ENCODE data around the gene ADGRA1. TPM values are rescaled to one million over a fixed set of nuclear protein-coding genes. Genes with fewer than 3 reads are reported as not detected.

The ADGRA1 gene
- total RNA-seq, 1 donor from 2014 or later, result not detected

GRCh38 chr10:133056001-133056400, 31.7 kb upstream of the ADGRA1 start:
- no peak for ATAC-seq

- ATAC-seq, result no peak
Observed at GRCh38 chr10:133056651-133057178, 31.0 kb upstream of the ADGRA1 start.

GRCh38 chr10:133058331-133059092, 29.2 kb upstream of the ADGRA1 start:
- no peak for ATAC-seq

GRCh38 chr10:133059093-133059470, 28.6 kb upstream of the ADGRA1 start:
- no peak for ATAC-seq

GRCh38 chr10:133059571-133059970, 28.2 kb upstream of the ADGRA1 start:
- ATAC-seq, result no peak

GRCh38 chr10:133060022-133060421, 27.7 kb upstream of the ADGRA1 start:
- no peak for ATAC-seq

GRCh38 chr10:133060466-133060865, 27.3 kb upstream of the ADGRA1 start:
- ATAC-seq, result no peak

GRCh38 chr10:133060881-133061280, 26.8 kb upstream of the ADGRA1 start:
- no peak for ATAC-seq

GRCh38 chr10:133061296-133062038, 26.3 kb upstream of the ADGRA1 start:
- ATAC-seq, result no peak

GRCh38 chr10:133062085-133062484, 25.6 kb upstream of the ADGRA1 start:
- no peak for ATAC-seq

GRCh38 chr10:133062635-133063034, 25.1 kb upstream of the ADGRA1 start:
- ATAC-seq, result no peak

- peak; percentile 17 for ATAC-seq
Observed at GRCh38 chr10:133067149-133068105, 20.3 kb upstream of the ADGRA1 start.

- peak; percentile 13 for ATAC-seq
Observed at GRCh38 chr10:133068111-133069032, 19.4 kb upstream of the ADGRA1 start.

GRCh38 chr10:133069033-133069525, 18.6 kb upstream of the ADGRA1 start:
- no peak for ATAC-seq

- ATAC-seq, result no peak
Observed at GRCh38 chr10:133070405-133070804, 17.3 kb upstream of the ADGRA1 start.

- no peak for ATAC-seq
Observed at GRCh38 chr10:133070810-133071209, 16.9 kb upstream of the ADGRA1 start.

- ATAC-seq, result no peak
Observed at GRCh38 chr10:133071733-133072132, 16.0 kb upstream of the ADGRA1 start.

GRCh38 chr10:133072196-133072595, 15.5 kb upstream of the ADGRA1 start:
- ATAC-seq, result no peak

- no peak for ATAC-seq
Observed at GRCh38 chr10:133072720-133073390, 14.9 kb upstream of the ADGRA1 start.

- ATAC-seq, result no peak
Observed at GRCh38 chr10:133075346-133076137, 12.2 kb upstream of the ADGRA1 start.
